HG02938 (cell line): Measurements from ENCODE around the gene ZFPL1.

Source experiments
- ATAC-seq: cut with Tn5 transposase; IDR thresholded peaks from one replicate; pipeline ENCODE4 v1.9.1; 2021; ENCODE audit warnings: mild to moderate bottlenecking, moderate library complexity; ENCODE audit not compliant: unreplicated experiment

The ZFPL1 gene

GRCh38 chr11:65127473-65128181 is 43.6 kb downstream of the ZFPL1 start:
- ATAC-seq = no peak

DNA sequence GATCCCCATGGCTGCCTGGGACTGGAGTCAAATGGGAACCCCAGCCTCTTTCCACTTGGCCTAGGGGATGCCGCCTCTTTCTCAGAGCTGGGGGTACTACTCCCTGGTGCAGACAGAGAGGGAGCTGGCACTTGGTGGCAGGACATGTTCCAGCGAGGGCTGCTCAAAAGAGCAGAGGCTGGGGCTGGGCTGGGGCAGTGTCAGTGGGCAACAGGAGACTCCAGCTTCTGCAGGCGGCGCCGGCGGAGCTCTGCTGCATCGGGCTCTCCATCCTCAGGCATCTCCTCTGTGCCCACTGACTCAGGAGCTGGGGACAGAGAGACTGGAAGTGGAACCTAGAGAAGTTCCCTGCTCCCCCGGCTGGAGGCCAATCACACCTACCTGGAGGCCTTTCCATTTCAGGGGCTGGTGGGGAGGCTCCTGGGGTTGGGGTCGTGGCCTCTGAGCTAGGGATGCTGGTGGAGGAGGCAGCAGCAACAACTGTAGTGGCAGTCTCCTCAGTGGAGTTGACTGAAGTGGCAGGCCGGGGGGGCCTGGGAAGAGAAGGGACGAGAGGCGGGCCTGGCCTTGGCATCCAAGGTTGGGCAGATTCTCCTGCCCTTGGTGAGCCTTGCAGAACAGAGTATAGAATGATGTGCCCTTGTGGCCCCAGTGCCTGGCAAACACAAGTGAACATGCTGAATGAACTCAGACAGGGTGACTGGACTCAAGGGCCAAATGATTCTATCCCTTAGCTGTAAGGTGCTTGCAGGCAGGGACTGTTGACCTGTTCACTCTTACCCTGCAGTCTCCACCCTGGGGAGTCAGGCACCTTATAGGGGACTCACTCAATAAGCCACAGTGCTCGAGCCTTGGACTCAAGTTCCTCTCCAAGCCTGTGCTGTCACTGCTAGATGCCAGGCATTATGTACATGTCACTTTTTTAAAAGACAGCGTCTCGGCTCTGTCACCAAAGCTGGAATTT is 44.4 kb downstream of the ZFPL1 start:
- no peak for ATAC-seq

DNA sequence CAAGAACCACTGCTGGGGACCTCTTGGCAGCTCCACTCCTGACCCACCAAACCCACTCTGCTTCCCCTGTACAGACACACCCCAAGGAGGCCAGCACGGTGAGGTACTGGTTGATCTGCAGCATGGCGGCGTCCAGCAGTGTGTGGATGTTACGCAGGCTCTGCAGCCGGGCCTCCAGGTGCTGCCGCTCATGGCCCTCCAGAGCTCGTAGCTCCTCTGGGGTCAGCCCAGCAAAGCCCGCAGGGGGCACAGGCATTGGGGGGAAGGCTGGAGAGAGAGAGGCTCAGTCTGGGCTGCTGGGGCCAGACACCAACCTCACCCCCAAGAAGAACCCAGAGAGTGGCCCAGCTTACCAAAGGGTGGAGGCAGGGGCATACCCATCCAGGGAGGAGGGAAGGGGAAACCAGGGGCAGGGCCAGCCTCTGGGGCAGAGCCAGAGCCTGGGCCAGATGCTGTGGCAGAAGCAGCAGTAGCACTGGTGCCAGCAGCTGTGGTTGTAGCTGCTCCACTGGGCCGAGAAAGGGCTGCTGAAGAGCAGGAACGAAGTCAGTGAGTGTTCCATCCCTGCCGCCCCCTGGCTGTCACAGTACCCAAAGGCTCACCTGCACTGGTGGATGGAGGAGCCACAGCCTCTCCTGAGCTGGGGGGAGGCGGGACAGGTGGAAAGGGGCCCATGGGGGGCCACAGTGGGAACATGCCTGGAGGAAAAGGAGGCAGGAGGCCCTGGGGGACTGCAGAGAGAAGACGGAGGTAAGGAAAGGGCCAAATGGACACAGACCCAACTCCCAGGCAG is 45.8 kb downstream of the ZFPL1 start:
- no peak for ATAC-seq

DNA sequence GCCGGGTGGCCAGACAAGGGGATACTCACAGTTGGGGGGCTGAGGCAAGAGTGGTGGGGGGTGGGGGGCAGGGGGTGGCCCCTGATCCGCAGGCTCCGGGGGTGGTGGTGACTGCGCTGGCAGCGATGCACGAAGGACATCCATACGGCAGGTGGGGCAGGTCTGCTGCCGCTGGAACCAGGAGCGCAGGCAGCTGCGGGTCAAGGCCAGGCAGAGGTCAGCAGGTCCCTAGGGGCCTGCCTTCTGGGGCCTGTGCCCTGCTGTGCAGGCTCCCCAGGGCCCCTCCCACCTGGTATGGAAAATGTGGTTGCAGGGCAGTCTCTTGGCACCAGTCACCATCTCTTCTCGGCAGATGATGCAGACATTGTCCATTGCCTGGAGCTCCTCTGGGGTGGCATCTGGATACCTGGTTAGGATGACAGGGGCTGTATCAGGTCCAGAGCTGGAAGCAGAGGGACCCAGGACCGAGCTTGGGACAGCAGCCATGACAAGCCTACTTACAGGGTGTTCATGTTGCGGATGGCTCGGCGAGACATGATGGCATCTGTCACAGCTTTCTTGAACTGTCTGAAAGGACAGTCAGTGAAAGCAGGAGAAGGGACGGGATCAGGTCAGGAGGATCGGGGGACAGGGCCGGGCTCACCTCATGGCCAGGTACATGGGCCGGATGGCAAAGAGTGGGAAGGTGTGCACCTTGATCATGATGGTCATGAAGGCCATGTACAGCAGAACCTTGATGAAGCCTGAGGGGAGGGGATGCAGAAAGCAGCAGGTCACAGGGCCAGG is 46.8 kb downstream of the ZFPL1 start:
- no peak for ATAC-seq

DNA sequence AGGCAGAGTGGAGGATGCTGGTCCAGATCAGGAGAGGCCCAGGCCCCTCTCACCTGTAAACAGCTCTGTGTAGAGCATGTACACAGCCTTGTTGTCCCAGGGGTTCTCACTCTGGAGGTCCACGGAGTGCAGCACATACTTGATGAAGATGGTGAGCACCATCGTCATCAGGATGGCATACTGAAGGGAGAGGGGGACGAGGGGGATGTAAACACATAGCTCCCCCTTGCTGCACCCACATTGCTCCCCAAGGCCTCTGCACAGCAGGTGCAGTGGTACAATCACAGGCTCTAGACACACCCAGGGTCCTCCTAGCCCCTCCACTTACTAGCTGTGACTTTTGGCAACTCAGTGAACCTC is 47.4 kb downstream of the ZFPL1 start:
- ATAC-seq = no peak

DNA sequence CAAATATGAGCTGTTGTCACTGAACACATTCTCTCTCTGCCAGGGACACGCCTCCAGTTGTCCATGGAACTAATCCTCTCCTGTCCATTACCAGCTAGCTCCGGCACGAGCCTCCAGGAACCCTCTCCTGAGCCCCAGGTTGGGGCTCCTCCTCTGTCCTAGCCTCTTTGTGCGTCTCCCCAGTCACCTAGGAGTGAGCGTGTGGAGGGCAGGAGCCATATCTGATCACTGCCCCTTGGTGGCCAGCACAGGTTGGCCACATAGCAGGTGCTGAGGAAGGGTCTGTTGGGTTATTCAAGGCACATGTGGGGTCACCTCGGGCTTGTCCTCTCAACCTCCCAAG is 47.8 kb downstream of the ZFPL1 start:
- no peak for ATAC-seq

GRCh38 chr11:65132238-65132987 is 48.4 kb downstream of the ZFPL1 start:
- no peak for ATAC-seq

DNA sequence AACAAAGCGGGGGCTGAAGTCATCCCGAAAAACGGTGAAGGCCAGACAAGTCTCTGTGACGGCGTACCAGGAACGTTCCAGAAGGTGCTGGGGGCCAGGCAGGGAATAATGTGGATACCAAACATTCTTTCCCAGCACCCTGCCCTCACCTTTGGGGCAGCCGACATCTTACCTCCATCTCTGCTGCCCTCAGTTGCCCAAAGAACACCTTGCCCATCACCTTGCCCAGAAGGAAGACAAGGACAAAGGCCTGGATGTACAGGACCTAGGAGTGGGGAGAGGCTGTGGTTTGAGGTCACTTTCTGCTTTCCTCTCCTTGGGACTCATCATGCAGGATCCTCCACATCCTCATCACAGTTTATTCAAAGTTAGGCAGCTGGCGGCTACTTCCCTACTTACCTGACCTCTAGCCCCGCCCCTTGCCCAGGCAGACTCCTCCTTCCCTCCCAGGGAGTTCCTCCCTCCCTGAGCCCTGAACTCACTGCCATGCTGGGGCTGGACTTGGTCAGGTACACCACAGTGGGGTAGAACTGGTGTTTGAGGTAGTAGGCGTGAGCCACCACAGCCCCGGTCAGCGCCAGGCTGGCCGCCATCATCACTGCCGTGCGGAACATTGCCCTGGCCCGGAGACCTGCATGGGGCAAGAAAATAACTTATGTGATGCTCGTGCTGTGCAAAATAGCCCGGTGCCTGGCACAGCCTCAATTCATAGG is 49.1 kb downstream of the ZFPL1 start:
- no peak for ATAC-seq

- no peak for ATAC-seq
Measured at GRCh38 chr11:65133724-65134123, 49.7 kb downstream of the ZFPL1 start.

- peak; percentile 54 for ATAC-seq
Measured at GRCh38 chr11:65134240-65134951, 50.4 kb downstream of the ZFPL1 start, which contains the start of gene SYVN1. TSS of gene SYVN1 (minus strand) at chr11:65134519. CDS start at chr11:65133601, 918 bp downstream.

- peak; percentile 73 for ATAC-seq
Measured at GRCh38 chr11:65134952-65135632, 51.1 kb downstream of the ZFPL1 start.

DNA sequence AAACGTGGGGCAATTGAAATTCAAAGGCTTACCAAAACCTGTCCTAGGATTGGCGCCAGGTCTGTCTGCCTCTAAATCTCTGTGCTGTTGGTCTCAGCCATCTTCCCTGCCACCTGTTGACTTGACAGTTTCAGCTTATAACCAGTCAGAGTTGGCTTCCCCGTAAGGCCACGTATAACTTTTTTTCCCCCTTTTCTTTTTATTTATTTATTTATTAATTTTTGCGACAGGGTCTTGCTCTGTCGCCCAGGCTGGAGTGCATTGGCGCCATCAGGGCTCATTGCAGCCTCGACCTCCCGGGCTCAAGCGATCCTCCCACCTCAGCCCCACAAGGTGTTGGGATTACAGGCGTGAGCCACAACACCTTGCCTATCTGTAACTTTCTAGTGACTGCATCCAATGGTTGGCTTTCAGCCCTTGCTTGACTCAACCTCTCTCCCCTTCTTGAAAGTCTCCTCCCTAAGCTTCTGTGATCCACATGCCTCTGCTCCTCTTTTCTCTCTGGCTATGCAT is 51.7 kb downstream of the ZFPL1 start:
- no peak for ATAC-seq

DNA sequence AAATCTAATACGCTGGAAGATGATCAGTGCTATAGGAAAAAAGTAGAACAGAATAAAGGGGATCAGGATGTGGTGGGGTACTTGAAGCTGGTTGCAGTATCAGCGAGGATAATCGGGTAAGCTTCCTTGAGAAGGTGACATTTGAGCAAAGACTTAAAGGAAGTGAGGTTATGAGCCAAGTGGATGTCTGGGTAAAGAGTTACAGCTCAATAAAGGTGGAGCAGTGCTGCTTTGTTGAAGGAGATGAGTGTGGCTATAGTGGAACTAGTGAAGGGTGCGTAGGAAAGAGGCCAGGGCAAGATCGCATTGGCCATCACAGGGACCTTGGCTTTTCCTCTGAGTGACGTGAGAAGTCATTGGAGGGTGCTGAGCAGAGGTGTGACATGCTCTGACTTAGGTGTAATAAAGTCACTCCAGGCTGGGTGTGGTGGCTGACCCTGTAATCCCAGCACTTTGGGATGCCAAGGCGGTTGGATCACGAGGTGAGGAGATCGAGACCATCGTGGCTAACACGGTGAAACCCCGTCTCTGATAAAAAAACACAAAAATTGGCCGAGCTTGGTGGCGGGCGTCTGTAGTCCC is 52.6 kb downstream of the ZFPL1 start:
- no peak for ATAC-seq
